ENCODE measurements around the gene CCP110.
A peak's percentile ranks its signal among the peaks of the same experiment; 100 is the strongest.
"Not testable (repeated sequence)": the region's sequence is repeated elsewhere in the genome, so short reads cannot be mapped to it uniquely, and the experiment has no call there.

The CCP110 gene

DNA sequence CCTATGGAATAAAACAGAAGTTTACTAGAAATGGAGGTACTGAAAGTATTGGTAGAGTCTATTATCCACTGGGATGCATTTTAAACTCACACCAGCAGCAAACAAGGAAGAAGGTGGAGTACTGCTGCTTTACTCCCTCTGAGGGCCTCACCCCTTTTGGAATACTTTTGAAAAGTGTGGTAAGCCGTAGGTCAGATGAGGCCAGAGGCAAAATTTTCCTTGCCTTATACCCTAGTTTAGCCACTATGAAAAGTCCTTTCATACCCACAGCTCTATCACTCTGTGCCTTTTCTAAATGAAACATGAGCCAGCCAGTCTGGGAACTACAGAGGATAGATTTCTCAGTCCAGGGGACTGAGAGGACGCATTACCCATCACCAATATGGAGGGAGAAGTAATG is 15.9 kb upstream of the CCP110 start:
- DNase-seq (ENCODE audit: low spot score): no peak

GRCh38 chr16:19512297-19512696 is 11.4 kb upstream of the CCP110 start:
- DNase-seq (ENCODE audit: low spot score): no peak

GRCh38 chr16:19513377-19514053 is 10.2 kb upstream of the CCP110 start:
- DNase-seq (ENCODE audit: low spot score): peak; percentile 58

- no peak for DNase-seq (ENCODE audit: low spot score)
These were observed 8.0 kb upstream of the CCP110 start for GRCh38 chr16:19515757-19516156.

- no peak for DNase-seq (ENCODE audit: low spot score)
These were observed 6.2 kb upstream of the CCP110 start for GRCh38 chr16:19517424-19518089.

- DNase-seq (ENCODE audit: low spot score): no peak
These were observed 5.4 kb upstream of the CCP110 start for GRCh38 chr16:19518388-19518787.

- DNase-seq (ENCODE audit: low spot score): no peak
These were observed 2.8 kb upstream of the CCP110 start for GRCh38 chr16:19520861-19521331.

DNA sequence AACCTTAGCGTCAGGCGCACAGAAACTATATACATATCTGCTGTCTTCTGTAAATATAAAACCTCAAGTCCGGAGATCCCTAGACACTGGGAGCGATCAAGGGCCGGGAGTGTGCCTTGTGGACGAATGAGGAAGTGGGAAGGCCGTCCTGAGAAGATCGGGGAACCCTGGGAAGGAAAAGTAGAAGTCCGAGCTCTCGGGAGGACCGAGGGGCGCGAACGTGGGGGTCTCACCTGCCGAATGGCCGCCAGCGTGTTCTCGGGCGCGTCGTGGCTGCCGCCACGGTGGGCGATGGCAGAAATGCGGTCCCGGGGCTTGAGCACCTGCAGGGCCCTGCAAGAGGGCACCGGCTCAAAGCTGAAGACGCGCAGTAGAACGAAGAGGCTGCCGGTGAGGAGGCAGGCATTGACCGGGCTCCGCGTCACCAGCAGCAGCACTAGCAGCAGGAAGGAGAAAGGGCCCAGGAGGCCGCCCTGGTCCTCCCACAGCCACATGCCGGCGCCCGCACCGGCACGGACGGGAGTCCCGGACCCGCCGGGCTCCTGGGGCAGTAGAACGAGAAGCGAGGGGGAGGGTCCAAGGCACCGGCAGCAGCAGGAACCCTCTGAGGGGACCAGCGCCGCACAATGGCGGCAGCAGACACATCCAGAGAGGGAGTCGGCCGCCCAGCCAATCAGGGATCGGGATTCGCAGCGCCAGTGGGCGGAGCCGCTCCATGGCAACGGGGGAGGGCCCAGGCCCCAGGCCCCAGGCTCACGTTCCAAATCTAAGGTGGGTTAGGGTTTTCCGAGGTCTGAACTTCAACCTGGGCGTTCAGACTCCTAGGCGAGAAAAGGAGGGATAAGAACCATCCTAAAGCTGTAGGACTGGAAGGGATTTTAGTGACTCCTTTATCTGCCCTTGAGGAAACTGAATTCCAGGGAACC is 2.0 kb upstream of the CCP110 start, which contains the start of gene GDE1:
TSS of gene GDE1 (minus strand) at position 628 of the 926 bp plus-strand sequence. CDS start at position 494, 134 bp downstream.
- peak; percentile 96 for DNase-seq (ENCODE audit: low spot score)

DNA sequence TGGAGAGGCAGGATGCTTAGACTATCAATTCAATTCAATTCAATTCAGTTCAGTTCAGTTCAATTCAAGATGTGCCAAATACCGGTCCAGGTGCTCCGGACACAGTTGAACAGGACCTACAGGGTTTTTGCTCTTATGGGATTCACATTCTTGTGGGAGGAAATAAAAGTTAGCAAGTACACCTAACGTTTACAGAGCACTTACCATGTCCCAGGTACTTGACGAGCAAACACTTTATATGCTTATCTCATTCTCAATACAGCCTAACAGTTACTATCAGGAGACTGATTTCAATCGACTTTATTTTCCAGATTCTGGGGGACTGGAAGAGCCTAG is 1.4 kb upstream of the CCP110 start:
- no peak for DNase-seq (ENCODE audit: low spot score)

DNA sequence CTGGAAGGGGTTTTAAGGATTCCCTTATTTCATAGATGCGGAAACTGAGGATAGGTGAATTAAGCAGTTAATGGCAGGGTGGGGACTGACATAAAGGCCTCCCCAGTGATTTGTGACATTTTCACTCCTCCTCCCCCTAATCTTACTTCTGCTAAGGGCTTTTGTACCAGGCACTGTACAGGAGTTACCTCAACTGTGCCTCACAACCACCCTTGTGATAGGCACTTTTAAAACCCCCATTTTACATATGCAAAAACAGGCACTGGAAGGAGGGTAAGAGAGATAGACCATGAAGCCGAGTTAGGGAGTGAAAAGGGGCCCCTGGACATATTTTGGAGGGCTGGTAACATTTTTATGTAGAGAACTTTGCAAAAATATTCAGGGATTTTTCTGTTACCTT is 982 bp upstream of the CCP110 start:
- DNase-seq (ENCODE audit: low spot score): no peak

- DNase-seq (ENCODE audit: low spot score): no peak
These were observed 571 bp upstream of the CCP110 start for GRCh38 chr16:19523184-19523558.

DNA sequence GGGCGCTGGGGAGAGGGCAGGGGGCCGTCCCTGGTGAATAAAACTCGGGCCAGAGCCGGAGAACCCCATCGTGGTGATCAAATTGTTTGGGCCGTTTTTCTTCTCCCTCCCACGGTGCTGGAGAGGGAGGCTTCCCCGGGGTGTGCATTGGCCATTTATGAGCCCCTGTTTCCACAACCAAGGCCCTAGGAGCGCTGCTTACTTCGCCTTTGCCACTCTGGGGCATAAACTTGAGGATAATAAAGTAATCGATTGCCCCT is 544 bp downstream of the CCP110 start:
- no peak for DNase-seq (ENCODE audit: low spot score)

DNA sequence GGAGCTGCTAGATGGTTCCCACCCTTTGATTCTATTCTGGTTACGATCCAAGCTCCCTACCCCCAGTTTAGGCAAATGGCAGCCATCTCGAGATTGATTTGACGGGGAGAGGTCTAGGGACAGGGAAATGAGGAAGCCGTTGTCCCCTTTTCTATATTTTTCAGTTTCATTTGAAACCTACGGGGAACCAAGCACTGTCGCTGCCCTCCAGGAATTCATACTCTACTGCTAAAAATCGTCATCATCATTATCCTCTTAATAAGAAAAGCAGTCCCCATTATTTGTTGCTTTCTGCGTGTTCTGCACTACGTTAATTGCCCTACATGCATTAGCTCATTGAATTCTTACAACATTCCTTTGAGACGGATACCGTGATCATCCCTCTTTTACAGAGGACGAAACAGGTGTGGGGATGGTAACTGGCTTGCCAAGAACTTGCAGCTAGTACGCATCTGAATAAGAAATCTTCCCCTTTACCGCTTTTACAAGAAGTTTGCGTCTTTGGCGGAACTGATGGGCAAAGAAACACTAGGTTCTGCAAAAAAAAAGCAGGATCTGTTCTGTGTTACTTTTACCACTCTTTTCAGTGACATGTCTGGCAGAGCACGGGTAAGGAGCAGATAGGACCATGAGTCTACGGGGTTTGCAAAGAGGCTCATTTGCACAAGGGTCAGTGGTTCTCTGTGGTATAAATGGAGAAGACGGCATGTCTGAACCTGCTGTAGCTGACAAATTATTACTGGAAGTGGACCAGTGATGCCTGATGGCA is 1.1 kb downstream of the CCP110 start:
- no peak for DNase-seq (ENCODE audit: low spot score)

GRCh38 chr16:19525385-19525723 is 1.6 kb downstream of the CCP110 start:
- DNase-seq (ENCODE audit: low spot score): no peak

DNA sequence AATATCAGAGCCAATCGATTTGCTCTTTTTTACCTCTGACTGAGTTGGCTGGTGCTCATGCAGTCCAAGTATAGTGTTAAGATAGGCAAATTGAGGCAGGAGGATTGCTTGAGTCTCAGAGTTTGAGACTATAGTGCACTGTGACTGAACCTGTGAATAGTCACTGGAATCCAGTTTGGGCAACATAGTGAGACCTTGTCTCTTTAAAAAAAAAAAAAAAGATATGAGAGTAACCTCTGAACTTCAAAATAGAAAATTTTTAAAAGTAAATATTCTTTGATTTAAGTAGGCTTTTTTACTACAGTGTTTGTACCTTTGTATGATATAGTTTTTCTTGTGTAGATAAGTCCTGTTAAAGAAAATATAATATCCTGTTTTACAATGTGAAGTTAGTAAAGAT is 3.4 kb downstream of the CCP110 start:
- DNase-seq (ENCODE audit: low spot score): no peak

GRCh38 chr16:19528666-19529065 is 4.9 kb downstream of the CCP110 start:
- DNase-seq (ENCODE audit: low spot score): no peak

DNA sequence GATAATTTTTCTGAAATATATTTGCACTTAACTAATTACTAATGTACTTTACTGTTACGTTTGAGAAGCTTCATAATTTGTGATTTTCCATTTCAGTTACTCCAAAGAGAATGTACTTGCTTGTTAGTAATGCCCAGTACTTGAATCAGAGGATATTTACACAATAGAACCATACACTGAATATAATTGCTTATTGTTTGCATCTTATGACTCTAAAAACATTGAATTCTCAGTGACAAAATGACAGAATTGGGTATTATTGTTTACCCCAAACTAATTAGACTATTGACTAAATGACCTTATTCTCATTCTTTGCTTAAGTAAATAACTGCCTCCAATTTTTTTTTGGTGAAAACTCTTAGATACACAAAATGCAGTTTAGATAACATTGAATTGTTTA is 8.9 kb downstream of the CCP110 start:
- DNase-seq (ENCODE audit: low spot score): peak; percentile 96

- no peak for DNase-seq (ENCODE audit: low spot score)
These were observed 16.7 kb downstream of the CCP110 start for GRCh38 chr16:19540241-19540970.

DNA sequence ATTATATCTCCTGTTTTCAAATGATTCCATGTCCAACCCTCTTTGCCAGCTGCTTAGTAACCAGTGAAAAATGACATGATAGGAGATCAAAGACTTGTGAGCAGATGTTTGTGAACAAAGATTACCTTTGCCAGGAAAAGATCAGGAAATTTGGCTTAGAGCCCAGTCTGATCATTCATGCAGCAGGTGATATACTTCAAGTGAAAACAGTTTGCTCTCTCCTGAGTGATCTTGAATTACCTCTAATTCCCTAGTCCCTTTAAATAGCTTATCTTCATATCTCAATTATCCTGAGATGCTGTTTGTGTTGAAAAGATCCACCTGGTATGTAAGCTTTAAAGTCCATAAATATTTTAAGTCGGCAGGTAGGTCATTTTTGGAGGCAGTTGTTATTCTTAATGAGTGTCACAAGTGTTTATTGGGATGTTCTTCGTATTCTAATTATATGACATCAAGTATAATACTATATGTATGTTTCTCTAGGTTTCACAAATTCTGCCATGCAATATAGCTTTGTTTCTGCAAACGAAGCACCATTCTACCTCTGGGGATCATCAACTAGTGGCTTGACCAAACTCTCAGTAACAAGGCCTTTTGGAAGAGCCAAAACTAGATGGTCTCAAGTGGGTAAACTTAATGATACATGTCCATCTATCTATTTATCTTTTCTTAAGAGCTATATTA is 18.5 kb downstream of the CCP110 start:
- no peak for DNase-seq (ENCODE audit: low spot score)

DNA sequence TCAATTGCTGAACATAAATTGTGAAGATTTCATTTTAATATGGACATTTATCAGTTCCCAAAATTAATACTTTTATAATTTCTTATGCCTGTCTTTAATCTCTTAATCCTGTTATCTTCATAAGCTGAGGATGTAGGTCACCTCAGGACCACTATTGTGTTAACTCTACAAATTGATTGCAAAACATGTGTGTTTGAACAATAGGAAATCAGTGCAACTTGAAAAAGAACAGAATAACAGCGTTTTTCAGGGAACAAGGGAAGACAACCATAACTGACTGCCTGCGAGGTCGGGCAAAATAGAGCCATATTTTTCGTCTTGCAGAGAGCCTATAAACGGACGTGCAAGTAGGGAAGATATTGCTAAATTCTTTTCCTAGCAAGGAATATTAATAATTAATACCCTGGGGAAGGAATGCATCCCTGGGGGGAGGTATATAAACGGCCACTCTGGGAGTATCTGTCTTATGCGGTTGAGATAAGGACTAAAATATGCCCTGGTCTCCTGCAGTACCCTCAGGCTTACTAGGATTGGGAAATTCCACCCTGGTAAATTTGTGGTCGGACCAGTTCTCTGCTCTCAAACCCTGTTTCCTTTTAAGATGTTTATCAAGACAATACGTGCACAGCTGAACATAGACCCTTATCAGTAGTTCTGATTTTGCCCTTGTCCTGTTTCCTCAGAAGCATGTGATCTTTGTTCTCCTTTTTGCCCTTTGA is 19.7 kb downstream of the CCP110 start:
- DNase-seq (ENCODE audit: low spot score): not testable (repeated sequence)

Data from pons (tissue), 1 donor.